PFSK-1 (cell line): ENCODE measurements around the gene MAP3K21. TPM values are rescaled to one million over a fixed set of nuclear protein-coding genes. Genes with fewer than 3 reads are reported as not detected.

Experiments
- FOXP2 ChIP-seq: optimal IDR thresholded peaks from 2 replicates; pipeline ENCODE3; 2011; ENCODE audit warnings: borderline replicate concordance, control low read depth, inconsistent platforms; ENCODE audit not compliant: insufficient read depth; ENCODE audit errors: extremely low read length, extremely low read depth
- POLR2AphosphoS5 ChIP-seq: IDR thresholded peaks from 2 replicates; pipeline ENCODE4 v1.6.1; 2012; ENCODE audit warnings: low read depth, mild to moderate bottlenecking, control low read depth, low read length, moderate library complexity
- REST ChIP-seq, 2 experiments: IDR thresholded peaks; 2 replicates each; pipeline versions ENCODE4 v1.6.1 to v1.8.0; 2011 to 2012; ENCODE audit warnings: low read depth in 2 of 2, low read length in 2 of 2, control low read depth in 1 of 2, inconsistent platforms in 1 of 2, mild to moderate bottlenecking in 1 of 2, moderate library complexity in 1 of 2; ENCODE audit not compliant: insufficient read depth in 1 of 2
- SIN3A ChIP-seq: IDR thresholded peaks from 2 replicates; pipeline ENCODE4 v1.6.1; 2012; ENCODE audit warnings: mild to moderate bottlenecking, low read length, moderate library complexity, borderline replicate concordance; ENCODE audit not compliant: insufficient read depth
- TAF1 ChIP-seq: IDR thresholded peaks from 2 replicates; pipeline ENCODE4 v1.6.1; 2012; ENCODE audit warnings: low read length, control low read depth, borderline replicate concordance; ENCODE audit not compliant: insufficient read depth
- polyA plus RNA-seq: library from polyadenylated mRNA; unstranded; fragments of >200 nt; gene quantifications from one replicate; pipeline ENCODE4 v1.2.1, GENCODE V29; 2012; ENCODE audit warnings: low read depth, missing spikeins; ENCODE audit not compliant: insufficient read length

Gene MAP3K21
- polyA plus RNA-seq, result not detected

DNA sequence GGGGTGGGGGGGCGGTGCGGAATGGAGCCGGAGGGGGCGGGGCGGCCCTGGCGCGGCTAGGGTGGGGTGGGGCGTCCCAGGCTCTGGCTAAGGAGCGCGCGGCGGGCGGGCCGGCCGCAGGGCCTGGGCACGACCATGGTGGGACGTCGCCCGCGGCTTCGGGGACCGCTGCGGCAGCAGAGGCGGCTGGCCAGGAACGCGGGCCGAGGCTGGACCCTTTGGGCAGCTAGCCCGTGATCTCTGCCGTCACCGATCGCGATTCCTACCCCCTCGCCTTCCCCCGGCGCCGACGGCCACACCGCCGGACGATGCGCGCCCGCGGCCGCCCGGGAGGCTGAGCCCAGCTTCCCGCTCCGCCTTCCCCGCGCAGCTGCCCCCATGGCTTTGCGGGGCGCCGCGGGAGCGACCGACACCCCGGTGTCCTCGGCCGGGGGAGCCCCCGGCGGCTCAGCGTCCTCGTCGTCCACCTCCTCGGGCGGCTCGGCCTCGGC lies at the start of gene MAP3K21:
Gene MAP3K21, plus strand, starts transcription at position 74 of the 491 bp plus-strand sequence. Its CDS starts 305 bp downstream, at position 379.
- TF ChIP-seq TAF1 (no peak), REST (IDR thresholded peaks at IDR 0.05; ENCODE audit: insufficient read depth in 1 of 2, low read depth in 2 of 2, low read length in 2 of 2) (no peak), POLR2AphosphoS5 (no peak), FOXP2 (no peak), SIN3A (no peak)

GRCh38 chr1:233278631-233279030 lies 48.9 kb upstream of the MAP3K21 start:
- no peak for TF ChIP-seq TAF1
- no peak for TF ChIP-seq REST (IDR thresholded peaks at IDR 0.05; ENCODE audit: insufficient read depth in 1 of 2, low read depth in 2 of 2, low read length in 2 of 2)
- no peak for TF ChIP-seq POLR2AphosphoS5
- no peak for TF ChIP-seq SIN3A
- TF ChIP-seq FOXP2, result no peak

DNA sequence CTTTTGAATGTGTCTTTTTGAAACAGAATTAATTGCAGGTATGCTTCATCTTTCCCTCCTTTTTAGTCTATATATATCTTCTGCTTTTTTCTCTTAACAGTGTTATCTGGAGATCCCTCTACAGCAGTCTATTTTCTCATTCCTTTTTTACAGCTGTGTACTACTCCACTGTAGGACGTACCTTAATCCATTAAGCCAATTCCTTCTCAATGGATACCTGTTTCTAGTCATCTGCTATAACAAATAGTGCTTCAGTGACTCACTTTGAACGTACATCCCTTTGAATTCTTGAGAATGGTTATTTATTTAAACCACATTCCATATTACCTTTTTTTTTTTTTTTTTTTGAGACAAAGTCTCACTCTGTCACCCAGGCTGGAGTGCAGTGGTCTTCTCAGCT lies 47.6 kb upstream of the MAP3K21 start:
- no peak for TF ChIP-seq REST (IDR thresholded peaks at IDR 0.05; ENCODE audit: insufficient read depth in 1 of 2, low read depth in 2 of 2, low read length in 2 of 2)
- TF ChIP-seq TAF1, result no peak

DNA sequence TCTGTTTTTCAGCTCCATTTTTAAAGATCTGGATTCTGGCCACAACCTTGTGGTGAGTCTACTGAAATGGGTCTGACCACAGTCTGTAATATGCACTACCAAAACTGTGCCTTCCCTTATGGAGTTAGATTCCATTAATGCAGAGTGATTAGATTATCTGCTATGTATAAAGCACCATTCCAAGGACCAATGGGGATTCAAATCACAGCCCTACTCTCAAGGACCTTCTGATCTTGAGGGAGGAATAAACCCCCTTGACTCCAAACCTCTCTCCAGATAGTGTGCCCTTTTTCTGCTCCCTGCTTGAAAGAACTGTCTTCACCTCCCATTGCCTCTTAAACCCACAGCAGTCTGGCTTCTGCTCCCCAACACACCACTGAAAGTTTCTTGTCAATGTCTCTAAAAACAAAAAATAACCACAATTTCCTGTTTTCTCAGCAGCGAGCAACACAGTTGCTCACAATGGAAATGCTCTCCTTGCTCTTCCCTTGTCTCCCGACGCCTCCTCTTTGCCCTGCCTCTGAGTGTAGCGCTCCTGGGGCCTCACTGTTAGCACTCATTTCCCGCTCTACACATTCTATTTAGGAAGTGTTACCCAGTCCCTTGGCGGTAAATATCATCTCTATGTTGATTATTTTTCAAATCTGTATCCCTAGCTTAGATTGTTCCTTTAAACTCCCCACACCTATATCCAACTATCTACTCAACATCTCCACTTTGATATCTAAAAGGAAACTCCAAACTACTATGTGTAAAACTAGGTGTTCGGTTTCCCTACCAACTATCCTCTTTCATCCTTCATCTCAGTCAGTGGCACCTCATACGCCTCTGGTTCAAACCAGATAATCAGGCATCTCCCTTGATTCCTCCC lies 45.6 kb upstream of the MAP3K21 start:
- TF ChIP-seq FOXP2 (no peak), REST (IDR thresholded peaks at IDR 0.05; ENCODE audit: insufficient read depth in 1 of 2, low read depth in 2 of 2, low read length in 2 of 2) (no peak), POLR2AphosphoS5 (no peak), SIN3A (no peak), TAF1 (no peak)

GRCh38 chr1:233282582-233282886 lies 45.0 kb upstream of the MAP3K21 start:
- TF ChIP-seq POLR2AphosphoS5 (no peak), REST (IDR thresholded peaks at IDR 0.05; ENCODE audit: insufficient read depth in 1 of 2, low read depth in 2 of 2, low read length in 2 of 2) (no peak), SIN3A (no peak), TAF1 (no peak), FOXP2 (no peak)
